Erythroblast (primary cell): ENCODE measurements around the gene BBS2.

ENCODE experiments used
- GATA1 ChIP-seq: IDR thresholded peaks from 2 replicates; pipeline ENCODE4 v1.6.1; 2011; ENCODE audit warnings: low read depth, mild to moderate bottlenecking, control low read depth, low read length, moderate library complexity
- POLR2A ChIP-seq: IDR thresholded peaks from 2 replicates; pipeline ENCODE4 v1.6.1; 2011; ENCODE audit warnings: mild to moderate bottlenecking, low read length

- no peak for TF ChIP-seq POLR2A
- TF ChIP-seq GATA1, result no peak
Measured at GRCh38 chr16:56457927-56458470, 61.8 kb downstream of the BBS2 start.
